HepG2 (cell line): ENCODE data around the gene FUT8.

Source experiments
- EZH2 ChIP-seq: conservative IDR thresholded peaks from 2 replicates; pipeline ENCODE4 v1.6.1; 2012; ENCODE audit warnings: mild to moderate bottlenecking, low read depth, low read length, moderate library complexity
- MAZ ChIP-seq, 2 experiments: sonication (generic) in 1 of 2; formaldehyde crosslinking in 1 of 2; IDR thresholded peaks; 2 replicates each; pipeline versions ENCODE4 v1.5.0 to v1.6.1; 2012 to 2020; ENCODE audit warnings: low read depth in 2 of 2, mild to moderate bottlenecking in 2 of 2, borderline replicate concordance in 1 of 2, improper control_type of control experiment in 1 of 2, low read length in 1 of 2, missing genetic modification reagents in 1 of 2, moderate library complexity in 1 of 2
- MYC ChIP-seq: sonication (generic); formaldehyde crosslinking; IDR thresholded peaks from 2 replicates; pipeline ENCODE4 v1.9.0; 2021; ENCODE audit warnings: missing genetic modification reagents, borderline replicate concordance
- RAD51 ChIP-seq: fragments of 450-650 bp; IDR thresholded peaks from 2 replicates; pipeline ENCODE4 v1.6.1; 2016; ENCODE audit warnings: borderline replicate concordance
- SMYD3 ChIP-seq: sonication (generic); formaldehyde crosslinking; IDR thresholded peaks from 2 replicates; pipeline ENCODE4 v1.8.1; 2023; ENCODE audit warnings: mild to moderate bottlenecking, missing genetic modification reagents
- TARDBP ChIP-seq: sonication (generic); formaldehyde crosslinking; IDR thresholded peaks from 2 replicates; pipeline ENCODE4 v1.8.0; 2022; ENCODE audit warnings: mild to moderate bottlenecking, missing genetic modification reagents
- TRIM24 ChIP-seq: sonication (generic); formaldehyde crosslinking; IDR thresholded peaks from 2 replicates; pipeline ENCODE4 v1.8.0; 2022; ENCODE audit warnings: mild to moderate bottlenecking, missing genetic modification reagents
- U2AF1 ChIP-seq: fragments of 200-400 bp; formaldehyde crosslinking; optimal IDR thresholded peaks from 2 replicates; pipeline ENCODE3; 2017; ENCODE audit warnings: mild to moderate bottlenecking, low read depth, low read length
- ZNF136 ChIP-seq: sonication (generic); formaldehyde crosslinking; IDR thresholded peaks from 2 replicates; pipeline ENCODE4 v1.8.1; 2022; ENCODE audit warnings: low read depth, mild to moderate bottlenecking, moderate library complexity, missing genetic modification reagents
- TF ChIP-seq, protein P1 (sequence below): sonication (generic); formaldehyde crosslinking; conservative IDR thresholded peaks from 2 replicates; pipeline ENCODE4 v1.5.0; 2020; ENCODE audit warnings: missing genetic modification reagents
- TF ChIP-seq, protein P2 (sequence below): sonication (generic); formaldehyde crosslinking; conservative IDR thresholded peaks from 2 replicates; pipeline ENCODE4 v1.4.0; 2020; ENCODE audit warnings: missing genetic modification reagents
- TF ChIP-seq, protein P3 (sequence below): sonication (generic); formaldehyde crosslinking; IDR thresholded peaks from 2 replicates; pipeline ENCODE4 v1.5.0; 2020; ENCODE audit warnings: mild to moderate bottlenecking, missing genetic modification reagents, moderate library complexity
- TF ChIP-seq, protein P4 (sequence below), 2 experiments: sonication (generic) in 1 of 2; formaldehyde crosslinking in 1 of 2; IDR thresholded peaks; 2 replicates each; pipeline versions ENCODE4 v1.4.0 to v1.6.1; 2018 to 2020; ENCODE audit warnings: missing genetic modification reagents in 2 of 2, borderline replicate concordance in 1 of 2, low read depth in 1 of 2, mild to moderate bottlenecking in 1 of 2, missing biosample characterization in 1 of 2
- TF ChIP-seq, protein P5 (sequence below): sonication (generic); formaldehyde crosslinking; IDR thresholded peaks from 2 replicates; pipeline ENCODE4 v1.5.1; 2020; ENCODE audit warnings: missing genetic modification reagents, mild to moderate bottlenecking, borderline replicate concordance

DNA sequence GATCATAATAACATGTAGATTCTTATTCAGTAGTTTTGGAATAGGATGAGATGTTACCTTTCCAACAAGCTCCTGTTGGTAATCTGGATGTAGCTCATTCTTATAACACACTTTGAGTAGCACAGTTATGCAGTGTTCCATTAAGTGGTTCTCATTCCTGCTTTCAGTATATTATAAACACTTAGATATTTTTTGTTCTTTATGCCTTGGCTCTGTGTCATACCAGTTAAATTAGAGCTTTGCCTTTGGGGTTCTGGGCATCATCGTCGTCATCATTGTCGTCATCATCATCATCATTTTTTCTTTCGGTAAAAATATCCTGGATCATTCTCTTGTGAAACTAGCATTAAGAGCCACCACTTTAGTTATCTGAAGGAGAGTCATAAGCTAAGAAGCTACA is 87.5 kb downstream of the FUT8 start:
- TF ChIP-seq, protein P1, sequence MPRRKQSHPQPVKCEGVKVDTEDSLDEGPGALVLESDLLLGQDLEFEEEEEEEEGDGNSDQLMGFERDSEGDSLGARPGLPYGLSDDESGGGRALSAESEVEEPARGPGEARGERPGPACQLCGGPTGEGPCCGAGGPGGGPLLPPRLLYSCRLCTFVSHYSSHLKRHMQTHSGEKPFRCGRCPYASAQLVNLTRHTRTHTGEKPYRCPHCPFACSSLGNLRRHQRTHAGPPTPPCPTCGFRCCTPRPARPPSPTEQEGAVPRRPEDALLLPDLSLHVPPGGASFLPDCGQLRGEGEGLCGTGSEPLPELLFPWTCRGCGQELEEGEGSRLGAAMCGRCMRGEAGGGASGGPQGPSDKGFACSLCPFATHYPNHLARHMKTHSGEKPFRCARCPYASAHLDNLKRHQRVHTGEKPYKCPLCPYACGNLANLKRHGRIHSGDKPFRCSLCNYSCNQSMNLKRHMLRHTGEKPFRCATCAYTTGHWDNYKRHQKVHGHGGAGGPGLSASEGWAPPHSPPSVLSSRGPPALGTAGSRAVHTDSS (CRISPR knock-in tag) = no peak
- TF ChIP-seq, protein P2, sequence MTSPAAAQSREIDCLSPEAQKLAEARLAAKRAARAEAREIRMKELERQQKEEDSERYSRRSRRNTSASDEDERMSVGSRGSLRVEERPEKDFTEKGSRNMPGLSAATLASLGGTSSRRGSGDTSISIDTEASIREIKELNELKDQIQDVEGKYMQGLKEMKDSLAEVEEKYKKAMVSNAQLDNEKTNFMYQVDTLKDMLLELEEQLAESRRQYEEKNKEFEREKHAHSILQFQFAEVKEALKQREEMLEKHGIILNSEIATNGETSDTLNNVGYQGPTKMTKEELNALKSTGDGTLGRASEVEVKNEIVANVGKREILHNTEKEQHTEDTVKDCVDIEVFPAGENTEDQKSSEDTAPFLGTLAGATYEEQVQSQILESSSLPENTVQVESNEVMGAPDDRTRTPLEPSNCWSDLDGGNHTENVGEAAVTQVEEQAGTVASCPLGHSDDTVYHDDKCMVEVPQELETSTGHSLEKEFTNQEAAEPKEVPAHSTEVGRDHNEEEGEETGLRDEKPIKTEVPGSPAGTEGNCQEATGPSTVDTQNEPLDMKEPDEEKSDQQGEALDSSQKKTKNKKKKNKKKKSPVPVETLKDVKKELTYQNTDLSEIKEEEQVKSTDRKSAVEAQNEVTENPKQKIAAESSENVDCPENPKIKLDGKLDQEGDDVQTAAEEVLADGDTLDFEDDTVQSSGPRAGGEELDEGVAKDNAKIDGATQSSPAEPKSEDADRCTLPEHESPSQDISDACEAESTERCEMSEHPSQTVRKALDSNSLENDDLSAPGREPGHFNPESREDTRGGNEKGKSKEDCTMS (CRISPR knock-in tag) = no peak
- TF ChIP-seq TARDBP (CRISPR knock-in tag) (no peak), U2AF1 (no peak), EZH2 (no peak), ZNF136 (CRISPR knock-in tag) (no peak), MYC (CRISPR knock-in tag) (no peak), TRIM24 (CRISPR knock-in tag) (no peak), SMYD3 (no peak), MAZ (IDR thresholded peaks at IDR 0.05; ENCODE audit: borderline replicate concordance, low read depth, low read length) (no peak), MAZ (CRISPR knock-in tag; IDR thresholded peaks at IDR 0.05; ENCODE audit: low read depth) (no peak), RAD51 (no peak)
- TF ChIP-seq, protein P3, sequence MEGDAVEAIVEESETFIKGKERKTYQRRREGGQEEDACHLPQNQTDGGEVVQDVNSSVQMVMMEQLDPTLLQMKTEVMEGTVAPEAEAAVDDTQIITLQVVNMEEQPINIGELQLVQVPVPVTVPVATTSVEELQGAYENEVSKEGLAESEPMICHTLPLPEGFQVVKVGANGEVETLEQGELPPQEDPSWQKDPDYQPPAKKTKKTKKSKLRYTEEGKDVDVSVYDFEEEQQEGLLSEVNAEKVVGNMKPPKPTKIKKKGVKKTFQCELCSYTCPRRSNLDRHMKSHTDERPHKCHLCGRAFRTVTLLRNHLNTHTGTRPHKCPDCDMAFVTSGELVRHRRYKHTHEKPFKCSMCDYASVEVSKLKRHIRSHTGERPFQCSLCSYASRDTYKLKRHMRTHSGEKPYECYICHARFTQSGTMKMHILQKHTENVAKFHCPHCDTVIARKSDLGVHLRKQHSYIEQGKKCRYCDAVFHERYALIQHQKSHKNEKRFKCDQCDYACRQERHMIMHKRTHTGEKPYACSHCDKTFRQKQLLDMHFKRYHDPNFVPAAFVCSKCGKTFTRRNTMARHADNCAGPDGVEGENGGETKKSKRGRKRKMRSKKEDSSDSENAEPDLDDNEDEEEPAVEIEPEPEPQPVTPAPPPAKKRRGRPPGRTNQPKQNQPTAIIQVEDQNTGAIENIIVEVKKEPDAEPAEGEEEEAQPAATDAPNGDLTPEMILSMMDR = no peak
- TF ChIP-seq, protein P4, sequence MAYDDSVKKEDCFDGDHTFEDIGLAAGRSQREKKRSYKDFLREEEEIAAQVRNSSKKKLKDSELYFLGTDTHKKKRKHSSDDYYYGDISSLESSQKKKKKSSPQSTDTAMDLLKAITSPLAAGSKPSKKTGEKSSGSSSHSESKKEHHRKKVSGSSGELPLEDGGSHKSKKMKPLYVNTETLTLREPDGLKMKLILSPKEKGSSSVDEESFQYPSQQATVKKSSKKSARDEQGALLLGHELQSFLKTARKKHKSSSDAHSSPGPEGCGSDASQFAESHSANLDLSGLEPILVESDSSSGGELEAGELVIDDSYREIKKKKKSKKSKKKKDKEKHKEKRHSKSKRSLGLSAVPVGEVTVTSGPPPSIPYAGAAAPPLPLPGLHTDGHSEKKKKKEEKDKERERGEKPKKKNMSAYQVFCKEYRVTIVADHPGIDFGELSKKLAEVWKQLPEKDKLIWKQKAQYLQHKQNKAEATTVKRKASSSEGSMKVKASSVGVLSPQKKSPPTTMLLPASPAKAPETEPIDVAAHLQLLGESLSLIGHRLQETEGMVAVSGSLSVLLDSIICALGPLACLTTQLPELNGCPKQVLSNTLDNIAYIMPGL (CRISPR knock-in tag; IDR thresholded peaks at IDR 0.05; ENCODE audit: borderline replicate concordance in 1 of 2, low read depth in 1 of 2) = no peak
- TF ChIP-seq, protein P5, sequence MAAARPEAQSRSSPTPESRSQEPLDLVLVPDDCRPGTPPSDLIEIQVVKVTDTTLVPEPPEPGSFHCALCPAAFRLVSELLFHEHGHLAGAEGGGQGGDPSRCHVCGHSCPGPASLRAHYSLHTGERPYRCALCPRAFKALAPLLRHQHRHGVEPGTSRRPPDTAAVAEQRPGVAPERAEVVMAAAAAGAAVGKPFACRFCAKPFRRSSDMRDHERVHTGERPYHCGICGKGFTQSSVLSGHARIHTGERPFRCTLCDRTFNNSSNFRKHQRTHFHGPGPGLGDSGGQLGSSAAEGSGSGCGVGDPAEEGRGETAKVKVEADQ (CRISPR knock-in tag) = no peak
